ENCODE data around the gene TBATA.

DNA sequence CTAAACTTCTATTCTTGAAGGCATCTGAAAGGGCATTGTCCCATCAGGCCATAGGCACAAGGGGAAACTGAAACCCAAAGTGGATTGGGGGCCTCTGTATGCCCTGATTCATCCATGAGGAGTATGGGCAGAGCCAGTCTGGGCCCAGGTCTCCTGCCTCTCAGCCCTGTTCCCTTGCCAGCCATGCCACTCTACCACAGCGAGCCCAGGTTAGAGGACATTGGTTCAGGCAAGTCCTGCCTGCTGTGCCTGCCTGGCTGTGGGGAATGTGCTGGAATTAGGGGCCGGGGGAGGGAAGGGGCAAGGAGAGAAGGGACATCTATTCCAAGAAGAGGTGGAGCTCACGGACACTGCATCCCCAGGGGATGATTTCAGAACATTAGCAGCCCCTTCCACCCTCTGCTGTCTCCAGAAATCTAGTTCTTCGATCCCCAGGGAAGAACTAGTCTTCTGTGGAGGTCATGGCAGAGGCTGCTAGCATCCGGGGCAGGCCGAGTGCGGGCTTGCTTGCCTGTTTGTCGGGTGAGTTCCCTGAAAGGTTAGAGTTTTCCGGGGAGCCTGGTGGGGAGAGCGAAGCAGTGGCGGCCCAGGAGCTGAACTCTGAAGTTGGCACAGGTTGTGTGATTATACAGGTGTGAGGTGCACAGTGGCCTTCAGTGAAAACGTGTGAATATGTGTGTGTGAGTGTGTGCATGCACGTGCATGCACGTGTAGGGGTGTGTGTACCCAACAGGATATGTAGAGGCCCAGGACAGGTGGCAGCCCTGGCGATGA lies 37.8 kb downstream of the TBATA start:
- TF ChIP-seq POLR2A (IDR thresholded peaks at IDR 0.05) (no peak), POLR2AphosphoS5 (IDR thresholded peaks at IDR 0.05) (no peak)
